HG02981 (cell line): ENCODE data around the gene ZKSCAN1.
A peak's percentile ranks its signal among the peaks of the same experiment; 100 is the strongest.
"Not testable (repeated sequence)": the region's sequence is repeated elsewhere in the genome, so short reads cannot be mapped to it uniquely, and the experiment has no call there.

Experiments
- ATAC-seq: cut with Tn5 transposase; IDR thresholded peaks from one replicate; pipeline ENCODE4 v1.9.1; 2021; ENCODE audit warnings: mild to moderate bottlenecking, moderate library complexity; ENCODE audit not compliant: unreplicated experiment

Gene ZKSCAN1

DNA sequence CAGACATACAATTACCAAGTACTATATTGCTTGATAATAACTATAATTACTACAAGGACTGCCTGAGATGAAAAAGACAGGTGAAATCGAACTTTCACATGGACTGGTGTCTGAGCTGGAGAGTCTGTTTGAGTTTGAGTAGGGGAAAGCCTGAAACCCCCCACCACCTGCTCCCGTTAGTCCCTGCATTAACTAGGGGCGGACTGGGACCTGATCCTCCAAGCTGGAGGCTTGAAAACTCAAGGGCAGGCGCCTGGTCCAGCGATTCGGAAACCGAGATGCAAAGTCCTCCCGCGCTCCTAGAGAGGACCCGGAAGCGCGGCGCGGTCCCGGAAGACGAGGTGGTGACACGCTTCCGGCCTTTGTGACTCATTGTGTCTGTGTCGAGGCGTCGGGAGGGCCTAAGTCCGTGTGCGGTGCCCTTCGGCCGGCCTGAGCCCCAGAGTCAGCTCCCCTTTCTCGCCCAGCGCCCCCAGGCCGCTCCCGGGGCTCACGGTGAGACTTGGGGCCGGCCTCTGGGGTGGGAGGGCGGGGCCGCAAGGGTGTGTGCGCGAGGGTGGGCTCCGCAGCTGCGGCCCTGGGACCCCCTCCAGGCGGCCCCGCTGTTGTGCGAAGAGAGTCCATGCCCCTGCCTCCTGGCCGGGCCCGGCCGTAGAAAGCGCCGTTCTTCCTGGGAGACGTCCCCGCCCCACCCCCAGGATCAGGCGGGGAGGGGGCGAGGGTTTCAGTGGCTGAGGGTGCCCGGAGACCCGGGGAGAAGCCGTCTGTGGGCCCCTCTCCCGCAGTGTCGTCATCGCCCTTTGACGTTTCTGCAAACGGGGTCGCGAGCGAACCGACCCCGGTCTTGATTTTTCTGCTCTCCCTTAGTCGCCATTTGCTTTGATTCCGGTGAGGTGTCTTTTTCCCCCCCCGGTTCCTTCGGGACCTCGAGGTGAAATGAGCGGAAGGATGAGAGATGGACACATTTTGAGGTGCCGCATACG lies at the start of gene ZKSCAN1:
Gene ZKSCAN1, plus strand, starts transcription at position 365 of the 983 bp plus-strand sequence. CDS start 7,911 bp downstream, outside the sequence.
- peak; percentile 94 for ATAC-seq

DNA sequence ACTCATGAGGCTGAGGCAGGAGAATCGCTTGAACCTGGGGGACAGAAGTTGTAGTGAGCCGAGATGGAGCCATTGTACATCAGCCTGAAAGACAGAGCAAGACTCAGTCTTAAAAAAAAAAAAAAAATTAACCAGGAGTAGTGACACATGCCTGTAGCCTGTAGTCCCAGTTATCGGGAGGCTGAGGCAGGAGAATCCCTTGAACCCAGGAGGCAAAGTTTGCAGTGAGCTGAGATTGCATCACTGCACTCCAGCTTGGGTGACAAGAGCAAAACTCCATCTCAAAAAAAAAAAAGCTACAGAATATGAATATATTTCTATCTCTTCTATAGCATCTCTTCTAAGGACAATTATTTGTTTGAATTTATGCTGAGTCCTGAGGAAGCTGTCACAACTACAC lies 46.1 kb upstream of the ZKSCAN1 start:
- no peak for ATAC-seq

DNA sequence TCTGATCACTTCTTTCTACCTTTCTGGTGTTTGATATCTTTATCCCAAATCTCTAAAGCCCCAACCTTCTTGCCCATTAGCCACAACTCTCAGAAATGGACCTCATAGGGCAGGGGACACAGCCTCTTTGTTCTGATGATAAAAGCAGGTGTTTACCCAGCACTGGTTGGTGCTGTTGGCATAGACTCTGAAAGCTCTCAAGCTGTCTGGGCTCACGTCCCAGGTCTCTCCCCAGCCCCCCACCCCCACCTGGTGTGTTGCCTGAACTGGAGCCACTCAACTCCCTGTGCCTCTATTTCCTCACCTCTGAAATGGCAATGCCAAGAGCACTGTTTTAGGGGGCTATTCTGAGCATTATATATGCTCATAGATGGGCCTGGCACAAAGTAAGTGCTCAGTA lies 45.6 kb upstream of the ZKSCAN1 start:
- ATAC-seq, result not testable (repeated sequence)

DNA sequence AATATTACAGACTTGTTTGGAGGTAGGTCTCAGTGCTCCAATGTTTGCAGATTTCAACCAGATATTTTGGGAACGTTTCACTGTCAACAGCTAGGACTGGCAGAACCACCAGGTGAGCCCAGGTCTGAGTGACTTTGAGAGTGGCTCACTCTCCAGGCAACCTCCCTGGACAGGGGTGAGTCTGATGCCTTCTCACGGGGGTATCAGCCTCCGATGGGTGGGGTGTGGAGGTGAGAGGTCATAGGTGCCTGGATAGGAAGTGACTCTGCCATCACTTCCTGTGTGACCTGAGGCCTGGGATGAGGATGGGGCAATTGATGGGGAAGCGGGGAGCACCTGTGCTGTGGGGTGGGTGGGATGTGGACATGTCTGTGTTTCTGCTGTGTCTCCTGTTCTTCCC lies 44.2 kb upstream of the ZKSCAN1 start:
- ATAC-seq, result no peak

DNA sequence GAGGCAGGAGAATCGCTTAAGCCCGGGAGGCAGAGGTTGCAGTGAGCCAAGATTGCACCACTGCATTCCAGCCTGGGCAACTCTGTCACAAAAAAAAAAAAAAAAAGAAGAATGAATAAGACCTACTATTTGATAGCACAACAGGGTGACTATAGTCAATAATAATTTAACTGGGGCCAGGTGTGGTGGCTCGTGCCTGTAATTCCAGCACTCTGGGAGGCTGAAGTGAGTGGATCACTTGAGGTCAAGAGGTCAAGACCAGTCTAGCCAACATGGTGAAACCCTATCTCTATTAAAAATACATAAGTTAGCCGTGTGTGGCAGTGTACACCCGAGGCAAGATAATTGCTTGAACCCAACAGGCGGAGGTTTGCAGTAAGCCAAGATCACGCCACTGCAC lies 41.6 kb upstream of the ZKSCAN1 start:
- ATAC-seq, result not testable (repeated sequence)

DNA sequence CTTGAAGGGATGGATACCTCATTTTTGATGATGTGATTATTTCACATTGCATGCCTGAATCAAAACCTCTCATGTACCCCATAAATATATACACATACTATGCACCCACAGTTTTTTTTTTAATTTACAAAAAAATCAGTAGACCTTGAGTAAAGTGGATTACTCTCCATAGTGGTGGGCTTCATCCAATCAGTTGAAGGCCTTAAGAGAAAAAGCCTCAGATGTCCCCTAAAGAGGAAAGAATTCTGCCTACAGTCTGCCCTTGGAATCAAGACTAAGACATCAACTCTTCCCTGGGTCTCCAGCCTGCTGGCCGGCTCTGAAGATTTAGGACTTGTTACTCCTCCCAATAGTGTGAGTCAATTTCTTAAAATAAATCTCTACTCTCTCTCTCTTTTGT lies 40.7 kb upstream of the ZKSCAN1 start:
- ATAC-seq, result no peak

DNA sequence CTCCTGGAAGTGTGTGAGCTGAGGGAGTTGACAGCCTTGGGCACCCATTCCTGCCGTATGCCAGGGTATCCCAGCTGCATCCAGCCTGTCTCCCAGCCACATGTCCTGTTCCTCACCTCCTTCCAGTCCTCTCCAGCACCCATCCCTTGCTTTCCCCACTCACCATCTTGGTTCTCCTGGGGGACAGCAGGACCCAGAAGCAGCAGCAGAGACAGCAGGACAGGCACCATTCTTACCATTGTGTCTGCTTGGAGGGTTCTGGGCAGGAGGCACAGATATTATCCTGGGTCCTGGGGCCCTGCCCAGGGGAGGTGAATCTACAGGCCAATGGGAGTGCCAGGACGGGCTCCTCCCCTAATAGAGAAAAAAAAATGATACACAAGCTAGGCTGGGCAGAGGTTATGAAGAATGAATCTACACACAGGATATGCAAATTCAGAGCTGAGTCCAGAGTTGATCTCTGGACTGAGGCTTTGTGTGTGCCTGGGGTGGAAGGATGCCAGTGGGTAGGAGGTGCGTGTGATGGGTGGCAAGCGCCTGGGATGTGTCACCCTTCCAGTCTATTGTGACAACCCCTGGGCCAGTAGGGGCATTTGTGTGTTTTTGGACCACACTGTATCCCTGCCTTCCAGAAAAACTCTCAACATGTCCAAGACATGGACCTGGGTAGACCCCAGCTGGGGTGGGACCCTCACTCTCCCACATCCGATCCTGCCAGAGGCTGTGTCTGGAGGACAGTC lies 39.4 kb upstream of the ZKSCAN1 start, which contains the start of gene AZGP1:
Gene AZGP1, minus strand, starts transcription at position 250 of the 740 bp plus-strand sequence. Its CDS starts 11 bp downstream, at position 239.
- ATAC-seq, result no peak

DNA sequence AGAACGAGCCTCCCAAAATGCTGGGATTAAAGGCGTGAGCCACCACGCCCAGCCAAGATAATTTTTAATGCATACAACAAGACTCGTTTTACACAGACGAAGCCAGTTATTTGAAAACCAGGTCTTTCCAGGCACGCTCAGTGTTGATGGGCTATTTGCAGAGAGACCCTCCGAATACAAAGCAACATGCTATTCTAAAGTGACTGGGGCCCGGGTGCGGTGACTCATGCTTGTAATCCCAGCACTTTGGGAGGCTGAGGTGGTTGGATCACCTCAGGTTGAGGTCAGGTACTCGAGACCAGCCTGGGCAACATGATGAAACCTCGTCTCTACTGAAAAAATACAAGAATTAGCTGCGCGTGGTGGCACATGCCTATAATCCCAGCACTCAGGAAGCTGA lies 38.8 kb upstream of the ZKSCAN1 start:
- ATAC-seq, result no peak

DNA sequence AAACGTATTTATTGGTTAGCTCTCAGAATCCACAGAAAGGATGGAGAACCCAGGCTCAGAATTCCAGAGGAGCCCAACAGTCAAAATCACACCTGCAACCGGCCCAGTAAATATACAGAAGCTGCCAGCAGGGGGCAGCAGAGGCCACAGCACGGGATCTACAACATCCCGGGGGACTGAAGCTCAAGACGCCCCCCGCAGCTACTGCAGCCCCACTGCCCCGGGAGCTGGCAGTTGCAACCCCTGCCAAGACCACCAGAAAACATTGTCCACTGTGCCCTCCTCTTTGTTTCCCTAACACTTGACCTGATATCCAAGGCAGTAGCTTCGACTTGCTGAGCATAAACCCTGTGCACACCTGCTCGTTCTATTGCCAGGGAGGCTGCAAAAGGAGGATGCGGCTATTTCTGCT lies 35.6 kb upstream of the ZKSCAN1 start:
- not testable (repeated sequence) for ATAC-seq

DNA sequence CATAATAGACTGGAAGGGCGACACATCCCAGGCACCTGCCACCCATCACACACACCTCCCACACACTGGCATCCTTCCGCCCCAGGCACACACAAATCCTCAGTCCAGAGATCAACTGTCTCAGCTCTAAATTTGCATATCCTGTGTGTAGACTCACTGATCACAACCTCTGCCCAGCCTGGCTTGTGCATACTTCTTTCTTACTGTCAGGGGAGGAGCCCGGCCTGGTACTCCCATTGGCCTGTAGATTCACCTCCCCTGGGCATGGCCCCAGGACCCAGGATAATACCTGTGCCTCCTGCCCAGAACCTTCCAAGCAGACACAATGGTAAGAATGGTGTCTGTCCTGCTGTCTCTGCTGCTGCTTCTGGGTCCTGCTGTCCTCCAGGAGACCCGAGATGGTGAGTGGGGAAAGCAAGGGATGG lies 34.9 kb upstream of the ZKSCAN1 start:
- ATAC-seq, result not testable (repeated sequence)

DNA sequence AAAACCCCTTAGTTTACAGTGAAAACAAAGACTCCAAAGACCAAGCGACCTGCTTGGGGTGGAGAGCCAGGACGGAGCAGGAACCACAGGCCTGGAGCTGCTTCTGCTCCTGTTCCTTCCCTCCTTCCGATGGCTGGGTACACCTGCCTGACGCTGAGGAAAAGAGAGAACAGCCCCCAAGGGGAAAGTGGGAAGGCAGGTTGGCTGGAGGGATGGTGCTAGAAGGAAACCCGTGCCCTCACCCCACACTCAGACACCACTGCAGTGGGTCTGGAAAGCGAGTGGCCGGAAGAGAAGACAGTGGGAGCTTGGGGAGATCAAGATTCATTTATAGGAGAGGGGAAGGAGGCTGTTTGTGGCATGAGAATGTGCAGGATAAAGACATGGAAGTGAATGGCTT lies 34.3 kb upstream of the ZKSCAN1 start:
- not testable (repeated sequence) for ATAC-seq

DNA sequence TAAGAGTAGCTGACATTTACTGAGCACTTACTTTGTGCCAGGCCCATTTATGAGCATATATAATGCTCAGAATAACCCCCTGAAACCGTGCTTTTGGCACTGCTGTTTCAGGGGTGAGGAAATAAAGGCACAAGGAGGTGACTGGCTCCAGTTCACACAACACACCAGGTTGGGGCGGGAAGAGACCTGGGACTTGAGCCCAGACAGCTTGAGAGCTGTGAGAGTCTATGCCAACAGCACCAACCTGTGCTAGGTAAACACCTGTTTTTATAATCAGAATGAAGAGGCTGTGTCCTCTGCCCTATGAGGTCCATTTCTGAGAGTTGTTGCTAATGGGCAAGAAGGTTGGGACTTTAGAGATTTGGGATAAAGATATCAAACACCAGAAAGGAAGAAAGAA lies 30.8 kb upstream of the ZKSCAN1 start:
- ATAC-seq, result no peak

DNA sequence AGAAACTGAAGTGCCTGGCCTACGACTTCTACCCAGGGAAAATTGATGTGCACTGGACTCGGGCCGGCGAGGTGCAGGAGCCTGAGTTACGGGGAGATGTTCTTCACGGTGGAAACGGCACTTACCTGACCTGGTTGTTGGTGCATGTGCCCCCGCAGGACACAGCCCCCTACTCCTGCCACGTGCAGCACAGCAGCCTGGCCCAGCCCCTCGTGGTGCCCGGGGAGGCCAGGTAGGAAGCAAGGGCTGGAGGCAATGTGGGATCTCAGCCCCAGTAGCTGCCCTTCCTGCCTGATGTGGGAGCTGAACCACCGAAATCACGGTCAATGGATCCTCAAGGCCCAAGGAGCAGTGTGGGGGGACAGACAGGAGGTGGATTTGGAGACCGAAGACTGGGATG lies 28.1 kb upstream of the ZKSCAN1 start:
- not testable (repeated sequence) for ATAC-seq

DNA sequence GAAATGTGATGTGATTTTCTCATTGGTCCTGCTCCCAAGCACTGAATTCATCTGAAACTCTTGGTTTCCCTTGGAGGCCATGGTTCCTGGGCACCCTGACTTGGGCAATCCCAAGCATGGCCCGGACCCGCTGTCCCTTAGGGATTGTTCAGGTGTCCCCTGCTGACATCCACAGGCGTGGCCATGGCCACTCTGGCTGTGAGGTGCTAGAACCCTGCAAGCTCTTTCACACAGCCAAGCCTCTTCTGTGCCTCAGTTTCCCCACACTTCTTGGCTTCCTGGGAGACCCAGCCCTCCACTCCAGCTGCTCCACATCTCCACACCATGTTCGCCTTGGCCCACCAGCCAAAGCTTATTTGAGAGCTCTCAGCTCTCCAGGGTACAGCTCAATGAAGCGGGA lies 27.6 kb upstream of the ZKSCAN1 start:
- no peak for ATAC-seq

DNA sequence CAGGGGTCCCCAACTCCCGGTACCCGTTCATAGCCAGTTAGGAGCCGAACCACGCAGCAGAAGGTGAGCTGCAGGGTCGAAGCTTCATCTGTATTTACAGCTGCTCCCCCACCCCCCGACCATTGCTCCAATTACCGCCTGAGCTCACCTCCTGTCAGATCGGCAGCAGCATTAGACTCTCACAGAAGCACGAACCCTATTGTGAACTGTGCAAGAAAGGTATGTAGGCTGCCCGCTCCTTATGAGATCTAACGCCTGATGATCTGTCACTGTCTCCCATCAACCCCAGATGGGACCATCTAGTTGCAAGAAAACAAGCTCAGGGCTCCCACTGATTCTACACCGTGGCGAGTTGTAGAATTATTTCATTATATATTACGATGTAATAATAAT lies 24.9 kb upstream of the ZKSCAN1 start:
- ATAC-seq, result no peak

DNA sequence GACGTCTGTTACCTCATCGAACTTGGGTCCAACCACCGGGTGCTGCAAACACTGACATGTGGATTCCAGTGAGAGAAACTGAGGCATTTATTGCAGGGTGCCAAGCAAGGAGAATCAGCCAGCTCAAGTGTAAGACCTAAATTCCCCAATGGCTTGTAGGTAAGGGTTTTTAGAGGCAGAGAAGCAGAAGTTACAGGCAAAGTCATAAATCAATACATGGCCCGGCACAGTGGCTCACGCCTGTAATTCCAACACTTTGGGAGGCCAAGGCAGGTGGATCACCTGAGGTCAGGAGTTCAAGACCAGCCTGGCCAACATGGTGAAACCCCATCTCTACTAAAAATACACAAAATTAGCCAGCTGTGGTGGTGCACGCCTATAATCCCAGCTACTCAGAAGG lies 23.9 kb upstream of the ZKSCAN1 start:
- ATAC-seq, result not testable (repeated sequence)

DNA sequence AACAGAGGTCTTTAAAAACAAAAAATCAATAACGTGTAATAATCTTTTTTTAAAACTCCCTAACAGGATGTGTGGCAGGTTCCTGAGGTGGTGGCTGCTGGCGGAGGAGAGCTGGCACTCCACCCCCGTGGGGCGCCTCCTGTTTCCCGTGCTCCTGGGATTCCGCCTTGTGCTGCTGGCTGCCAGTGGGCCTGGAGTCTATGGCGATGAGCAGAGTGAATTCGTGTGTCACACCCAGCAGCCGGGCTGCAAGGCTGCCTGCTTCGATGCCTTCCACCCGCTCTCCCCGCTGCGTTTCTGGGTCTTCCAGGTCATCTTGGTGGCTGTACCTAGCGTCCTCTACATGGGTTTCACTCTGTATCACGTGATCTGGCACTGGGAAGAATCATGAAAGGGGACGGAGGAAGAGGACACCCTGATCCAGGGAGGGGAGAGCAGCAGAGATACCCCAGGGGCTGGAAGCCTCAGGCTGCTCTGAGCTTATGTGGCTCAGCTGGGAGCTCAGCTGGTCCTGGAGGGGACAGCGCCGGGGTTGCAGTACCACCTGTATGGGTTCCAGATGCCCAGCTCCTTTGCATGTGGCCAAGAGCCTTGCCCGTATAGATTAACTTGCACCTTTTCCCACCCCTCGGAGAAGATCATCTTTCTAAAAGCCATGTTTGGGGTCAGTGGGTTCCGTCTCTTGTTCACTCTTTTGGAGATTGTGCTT lies 22.9 kb upstream of the ZKSCAN1 start:
- no peak for ATAC-seq

DNA sequence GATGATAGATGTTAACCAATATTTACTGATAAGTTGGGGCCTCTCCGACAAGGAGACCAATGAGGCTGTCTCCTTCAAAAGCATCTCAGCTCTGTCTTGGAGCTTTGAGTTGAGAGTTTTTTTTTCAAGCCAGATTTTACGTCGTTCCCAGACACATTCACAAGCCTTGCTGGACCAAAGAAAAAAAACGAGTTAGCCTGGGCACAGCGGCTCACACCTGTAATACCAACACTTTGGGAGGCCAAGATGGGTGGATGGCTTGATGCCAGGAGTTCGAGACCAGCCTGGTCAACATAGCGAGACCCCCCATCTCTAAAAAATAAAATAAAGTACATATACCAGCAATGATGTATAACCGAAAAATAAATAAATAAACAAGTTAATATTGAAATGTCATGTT lies 20.6 kb upstream of the ZKSCAN1 start:
- no peak for ATAC-seq

DNA sequence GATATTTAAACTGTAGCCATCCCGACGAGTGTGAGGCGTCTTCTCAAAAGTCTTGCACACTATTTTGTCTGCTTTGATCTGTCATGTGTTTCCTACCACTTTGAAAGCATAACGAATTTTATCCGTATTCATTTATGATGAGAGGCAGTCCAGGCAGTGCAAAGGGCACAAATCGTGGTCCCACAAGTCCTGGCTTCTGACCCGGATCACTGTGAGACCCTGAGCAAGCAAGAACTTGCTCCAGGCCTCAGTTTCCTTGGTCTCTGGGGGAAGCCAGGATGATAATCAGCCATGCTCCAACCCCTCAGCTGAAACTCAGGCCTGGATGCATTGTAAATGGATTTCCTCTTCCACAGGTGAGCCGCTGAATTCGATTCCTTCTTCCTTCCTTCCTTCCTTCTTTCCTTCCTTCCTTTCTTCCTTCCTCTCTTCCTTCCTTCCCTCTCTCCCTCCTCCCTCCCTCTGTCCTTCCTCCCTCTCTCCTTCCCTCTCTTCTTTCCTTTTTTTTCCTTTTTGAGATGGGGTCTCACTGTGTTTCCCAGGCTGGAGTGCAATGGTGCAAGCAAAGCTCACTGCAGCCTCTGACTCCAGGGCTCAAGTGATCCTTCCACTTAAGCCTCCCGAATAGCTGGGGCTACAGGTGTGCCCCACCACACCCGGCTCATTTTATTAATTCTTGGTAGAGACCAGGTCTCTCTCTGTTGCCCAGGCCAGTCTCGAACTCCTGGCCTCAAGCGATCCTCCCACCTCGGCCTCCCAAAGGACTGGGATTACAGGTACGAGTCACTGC lies 18.4 kb upstream of the ZKSCAN1 start:
- ATAC-seq, result no peak

DNA sequence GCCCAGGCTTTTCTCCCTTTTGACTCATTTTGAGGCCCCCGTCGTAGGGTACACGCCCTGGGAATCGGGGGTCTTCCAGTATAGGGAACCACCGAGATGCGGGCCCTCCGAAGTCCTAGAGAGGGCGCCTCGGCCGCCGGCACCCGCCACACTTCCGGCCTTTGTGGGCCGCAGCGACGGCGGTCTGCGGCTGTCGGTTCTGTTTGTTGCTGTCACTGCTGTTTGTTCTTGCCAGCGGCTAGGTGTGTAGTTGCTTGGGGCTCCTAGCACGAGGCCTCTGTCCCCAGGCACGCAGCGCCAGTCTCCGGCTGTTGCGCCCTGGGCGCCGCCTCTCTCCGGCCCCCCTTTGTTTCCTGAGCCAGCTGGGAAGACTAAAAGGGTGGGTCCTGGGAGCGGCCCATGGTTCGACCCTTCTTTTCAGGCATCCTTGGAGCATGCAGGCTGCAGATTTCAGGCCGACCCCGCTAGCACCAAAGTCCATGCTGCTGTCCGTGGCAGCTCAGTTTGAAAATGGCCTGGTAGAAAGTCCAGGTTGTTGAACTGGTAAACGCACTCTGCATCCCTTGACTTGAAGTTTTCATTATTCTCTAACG lies 17.8 kb upstream of the ZKSCAN1 start:
- ATAC-seq, result no peak
